Bronchus fibroblast of lung (primary cell): ENCODE measurements around the gene RAB10. TPM values are rescaled to one million over a fixed set of nuclear protein-coding genes. Genes with fewer than 3 reads are reported as not detected.

Experiments
- total RNA-seq: library from RNA; depleted of rRNA; stranded (reverse); fragments of >200 nt; gene quantifications from 2 replicates; pipeline ENCODE4 v1.2.3, GENCODE V29; 2015

Gene RAB10
- 74.2 and 90.1 TPM in 2 replicates for total RNA-seq

DNA sequence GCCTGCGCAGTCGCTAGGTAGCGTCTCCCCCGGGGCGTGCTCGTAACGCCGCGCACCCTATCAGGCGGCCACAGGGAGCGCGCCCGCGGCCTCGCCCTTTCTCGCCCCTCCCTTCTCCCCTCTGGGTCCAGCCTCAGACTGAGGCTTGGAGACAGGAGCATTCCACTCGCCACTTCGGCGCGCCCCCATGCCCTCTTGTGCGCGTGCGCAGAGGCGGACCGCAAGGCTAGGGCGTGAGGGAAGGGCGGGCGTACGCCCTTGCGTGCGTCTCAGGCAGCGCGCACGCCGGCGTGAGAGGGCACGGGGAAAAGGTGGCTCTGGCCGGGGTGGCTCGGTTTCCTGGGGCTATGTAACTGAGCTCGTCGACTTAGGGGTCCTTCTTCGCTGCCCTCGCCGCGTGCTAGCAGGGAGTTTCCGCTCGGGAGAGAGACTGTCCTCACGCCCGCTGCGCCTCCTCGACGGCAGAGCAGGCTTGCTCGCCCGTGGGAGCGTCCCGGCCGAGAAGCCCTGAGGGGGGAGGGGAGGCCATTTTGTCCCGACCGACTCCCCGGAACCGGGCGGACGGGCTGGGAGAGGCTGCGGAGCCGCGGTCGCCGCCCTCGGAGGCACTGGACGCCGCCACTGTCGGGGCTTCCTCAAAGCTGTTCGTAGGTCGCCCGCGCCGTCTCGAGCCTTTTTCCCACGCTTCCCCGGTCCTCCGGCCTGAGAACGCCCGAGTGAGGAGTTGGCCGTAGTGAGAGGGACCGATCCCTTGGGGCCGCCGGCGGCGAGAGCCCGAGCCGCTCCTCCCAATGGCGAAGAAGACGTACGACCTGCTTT, at the start of gene RAB10:
TSS of gene RAB10 (plus strand) at position 267 of the 819 bp plus-strand sequence. CDS start at position 792, 525 bp downstream.

DNA sequence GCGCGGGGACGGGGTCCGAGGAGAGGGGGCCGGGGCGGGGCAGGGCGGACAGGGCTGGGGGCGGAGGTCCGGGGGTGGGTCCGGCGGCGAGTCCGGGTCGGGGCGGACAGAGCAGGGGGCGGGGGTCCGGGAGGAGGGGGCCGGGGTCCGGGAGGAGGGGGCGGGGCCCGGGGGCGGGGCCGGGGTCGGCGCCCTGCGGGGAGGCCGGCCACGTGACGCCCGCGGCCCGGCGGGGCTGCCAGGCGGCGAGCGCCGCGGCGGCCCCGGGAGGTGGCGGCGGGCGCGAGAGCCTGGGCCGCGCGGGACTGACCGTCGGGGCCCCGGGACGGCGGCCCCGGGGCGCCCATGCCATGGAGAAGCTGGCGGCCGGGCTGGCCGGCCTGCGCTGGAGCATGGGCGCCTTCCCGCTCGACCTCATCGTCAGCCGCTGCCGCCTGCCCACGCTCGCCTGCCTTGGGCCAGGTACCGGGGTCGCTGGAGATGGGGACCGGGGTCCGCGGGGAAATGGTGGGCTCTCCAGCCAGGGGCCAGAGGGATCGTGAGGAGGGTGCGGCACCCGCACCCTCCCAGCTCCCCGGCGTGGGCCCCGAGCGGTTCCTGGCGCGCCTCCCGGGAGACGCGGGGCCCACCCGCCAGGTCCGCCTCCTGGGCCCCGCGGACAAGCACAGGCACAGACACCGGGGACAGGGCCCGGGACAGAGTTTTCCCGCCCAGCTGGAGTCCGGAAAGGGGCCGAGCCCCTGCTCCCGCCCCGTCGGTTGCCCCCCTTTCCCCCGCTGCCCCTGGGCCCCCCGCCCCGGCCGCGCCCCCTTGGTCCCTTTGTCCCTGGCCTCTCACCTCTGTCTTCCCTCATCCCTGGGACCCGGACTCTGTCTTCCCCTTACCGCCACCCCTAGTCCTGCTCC, 139.2 kb downstream of the RAB10 start, which contains the start of gene GAREM2:
TSS of gene GAREM2 (plus strand) at position 218 of the 905 bp plus-strand sequence. CDS start at position 351, 133 bp downstream.

Other genes starting within 250 kb of the RAB10 start
- gene ASXL2, start 155.6 kb upstream of the RAB10 start, total RNA-seq: 5.1 and 6.1 TPM in 2 replicates
- gene KIF3C, start 51.6 kb upstream of the RAB10 start, total RNA-seq: 14.1 and 14.3 TPM in 2 replicates
- 0.34 and 0.45 TPM in 2 replicates for gene GAREM2, start 139.0 kb downstream of the RAB10 start, total RNA-seq
- 120 and 125 TPM in 2 replicates for gene HADHA, start 210.5 kb downstream of the RAB10 start, total RNA-seq
- 66.9 and 67.4 TPM in 2 replicates for gene HADHB, start 210.9 kb downstream of the RAB10 start, total RNA-seq